GM21737 (cell line): ENCODE data around the gene OR2F2.

Experiments used
- ATAC-seq: cut with Tn5 transposase; IDR thresholded peaks from one replicate; pipeline ENCODE4 v1.9.1; 2021; ENCODE audit warnings: mild to moderate bottlenecking, moderate library complexity; ENCODE audit not compliant: unreplicated experiment

The OR2F2 gene

GRCh38 chr7:143913945-143914615, 21.0 kb upstream of the OR2F2 start:
- ATAC-seq, result no peak

GRCh38 chr7:143914938-143915652, 19.9 kb upstream of the OR2F2 start:
- ATAC-seq, result no peak

- ATAC-seq, result no peak
Observed at GRCh38 chr7:143924851-143925250, 10.2 kb upstream of the OR2F2 start.

DNA sequence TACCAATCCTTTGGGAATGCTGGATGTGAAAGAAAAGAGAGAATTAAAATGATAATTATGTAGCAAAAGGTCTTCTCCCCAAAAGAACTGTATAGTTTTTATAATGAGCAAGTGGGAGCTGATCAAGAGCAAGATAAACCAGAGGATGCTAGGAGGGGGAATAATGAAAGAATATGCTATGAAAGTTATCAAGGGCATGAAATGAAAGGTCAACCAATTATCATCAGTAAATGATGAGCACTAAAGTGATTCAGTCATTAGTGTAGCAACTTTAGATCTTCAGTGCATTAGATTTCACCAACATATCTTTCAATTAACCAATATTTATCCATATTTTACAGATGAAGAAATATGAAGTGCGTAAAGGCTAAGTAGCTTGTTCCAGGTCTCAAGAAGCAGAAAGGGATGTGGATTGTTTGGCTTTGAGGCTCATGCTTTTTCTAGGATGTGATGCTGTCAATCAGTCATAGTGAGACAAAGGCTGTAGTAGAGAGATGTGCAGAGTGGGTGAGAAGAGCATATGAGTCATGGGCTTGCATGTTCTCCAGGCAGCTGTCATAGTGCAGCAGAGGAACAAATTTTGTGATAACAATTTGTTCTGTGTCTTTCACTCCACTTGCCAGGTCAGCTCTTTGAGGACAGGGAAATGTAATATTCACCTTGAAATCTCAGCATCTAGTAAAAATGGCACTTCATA, 5.7 kb upstream of the OR2F2 start:
- no peak for ATAC-seq

- no peak for ATAC-seq
Observed at GRCh38 chr7:143931739-143932138, 3.3 kb upstream of the OR2F2 start.

- ATAC-seq, result no peak
Observed at GRCh38 chr7:143936087-143937009, 1.3 kb downstream of the OR2F2 start.

- no peak for ATAC-seq
Observed at GRCh38 chr7:143938379-143939243, 3.6 kb downstream of the OR2F2 start.

GRCh38 chr7:143945423-143945822, 10.4 kb downstream of the OR2F2 start:
- ATAC-seq, result no peak

DNA sequence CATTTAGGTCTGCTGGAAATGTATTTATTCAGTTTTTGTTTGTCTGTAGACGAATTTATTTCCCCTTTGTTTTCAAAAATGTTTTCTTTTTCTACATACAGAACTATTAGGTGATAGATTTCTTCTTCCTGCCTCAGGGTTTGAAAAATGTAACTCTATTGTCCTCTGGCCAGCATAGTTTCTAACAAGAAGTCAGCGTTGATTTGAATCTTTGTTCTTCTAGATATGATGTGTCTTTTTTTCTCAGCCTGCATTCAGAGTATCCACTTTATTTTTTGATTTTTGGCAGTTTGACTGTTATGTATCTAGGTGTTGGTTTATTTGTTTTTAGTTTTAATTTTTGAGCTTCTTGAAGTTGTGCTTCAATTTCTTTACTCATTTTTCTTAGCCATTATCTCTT, 12.1 kb downstream of the OR2F2 start:
- ATAC-seq, result no peak

DNA sequence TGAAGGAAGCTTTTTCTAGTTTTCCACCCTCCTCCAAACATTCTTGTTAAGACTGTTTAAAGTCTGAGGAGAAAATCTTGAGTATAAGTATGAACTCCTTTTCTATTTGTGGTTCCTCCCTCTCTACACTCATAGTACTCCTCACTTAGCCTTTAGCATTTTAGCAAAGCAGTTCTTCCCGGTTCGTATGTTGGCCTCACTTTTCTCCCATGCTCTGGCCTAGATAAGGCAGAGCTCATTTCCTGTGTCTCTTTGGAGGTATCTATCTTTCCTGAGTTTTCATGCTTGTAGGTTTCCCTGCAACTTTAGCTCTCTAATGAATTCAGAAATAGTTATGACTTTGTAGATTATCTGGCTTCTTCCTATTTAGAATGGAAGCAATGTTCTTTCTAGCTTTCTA, 13.7 kb downstream of the OR2F2 start:
- ATAC-seq, result no peak

GRCh38 chr7:143953421-143953820, 18.4 kb downstream of the OR2F2 start:
- ATAC-seq, result no peak

DNA sequence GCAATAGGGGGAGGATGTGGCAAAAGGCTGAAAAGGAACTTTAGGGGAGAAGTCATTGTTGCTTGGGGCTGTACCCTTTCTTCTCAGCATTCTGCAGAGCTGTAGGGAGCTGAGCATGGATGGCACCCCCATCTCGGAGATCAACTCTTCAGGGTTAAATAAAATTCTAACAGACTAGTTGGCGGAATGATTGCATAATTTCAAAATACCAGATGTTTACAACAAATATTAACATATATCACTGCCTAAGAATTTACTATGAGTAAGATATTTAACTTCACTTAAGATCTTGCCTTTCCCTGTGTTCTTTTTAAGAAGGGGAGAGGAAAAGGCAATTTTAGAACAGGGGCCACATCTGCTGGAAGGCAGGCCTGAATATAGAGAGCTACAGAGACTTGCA, 19.1 kb downstream of the OR2F2 start:
- no peak for ATAC-seq

DNA sequence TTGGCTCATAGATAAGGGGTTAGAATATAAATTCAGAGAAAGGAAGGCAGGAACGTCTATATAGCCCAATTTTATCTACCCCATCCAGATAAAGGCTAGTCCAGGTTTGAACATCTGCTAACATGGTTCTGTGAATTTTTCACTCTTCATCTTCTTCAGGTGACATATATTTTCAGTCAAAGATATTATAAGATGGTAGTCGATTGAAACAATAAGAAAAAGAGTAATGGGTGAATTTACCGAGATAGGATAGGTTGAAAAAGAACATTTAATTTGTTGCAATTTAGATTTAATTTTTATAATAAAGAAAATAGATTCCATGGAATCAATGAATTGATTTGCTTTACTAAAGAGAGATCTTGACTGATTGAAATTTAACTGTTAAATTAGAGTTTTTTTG, 19.5 kb downstream of the OR2F2 start, which contains the start of gene OR2F1:
Gene OR2F1 (plus strand): TSS at position 301 of the 400 bp plus-strand sequence. CDS start 5,127 bp downstream, outside the sequence.
- ATAC-seq, result no peak

DNA sequence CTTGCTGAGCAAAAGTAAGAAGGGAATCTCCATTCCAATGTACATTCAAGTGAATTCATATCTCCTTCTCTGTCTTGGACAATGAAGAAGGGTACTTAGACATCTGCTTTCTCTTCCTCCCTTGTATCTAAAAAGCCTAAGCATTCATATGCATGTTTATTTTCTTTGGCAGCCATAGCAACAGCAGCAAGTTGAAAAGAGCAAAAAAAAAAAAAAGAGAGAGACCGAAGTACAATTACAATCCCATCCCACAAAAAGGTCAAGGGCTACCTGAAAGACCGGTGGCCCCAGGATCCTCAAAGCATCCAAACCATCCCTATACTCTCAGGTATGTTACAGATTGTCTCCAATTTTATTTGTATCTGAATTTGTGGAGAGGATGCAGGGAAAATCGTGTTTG, 23.7 kb downstream of the OR2F2 start:
- no peak for ATAC-seq

DNA sequence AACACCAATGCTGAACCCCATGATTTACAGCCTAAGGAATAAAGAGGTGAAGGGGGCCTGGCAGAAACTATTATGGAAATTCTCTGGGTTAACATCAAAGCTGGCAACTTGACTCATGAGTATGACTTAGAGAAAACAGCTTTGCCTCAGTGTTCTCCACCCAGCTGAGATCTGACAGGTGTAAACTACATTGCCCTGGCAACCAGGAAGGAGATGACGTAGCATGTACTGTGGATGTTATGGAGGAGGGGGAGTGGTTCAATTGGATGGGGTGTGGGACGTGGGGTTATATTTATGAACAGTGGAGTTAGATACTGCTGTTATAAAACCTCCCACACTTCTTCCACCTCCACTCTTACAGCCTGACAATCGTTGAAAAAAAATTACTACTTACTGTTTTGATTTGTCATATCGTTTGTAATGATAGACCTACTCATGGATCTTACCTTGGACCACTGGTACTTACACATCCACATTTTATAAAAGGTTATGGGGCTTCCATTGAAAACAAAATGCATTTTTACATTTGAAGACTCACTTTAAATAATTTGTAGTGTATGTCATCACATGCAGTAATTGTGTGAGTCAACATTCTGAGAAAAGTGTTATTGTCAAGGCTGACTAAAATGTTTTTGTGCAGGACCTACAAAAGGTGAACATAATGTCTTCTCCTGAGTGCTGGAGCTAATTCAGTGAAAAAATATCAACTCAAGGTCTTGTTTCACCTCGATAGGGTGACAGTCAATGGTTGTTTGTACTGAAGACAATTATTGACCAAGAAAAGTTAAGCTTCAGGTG, 26.0 kb downstream of the OR2F2 start:
- ATAC-seq, result no peak

- no peak for ATAC-seq
Observed at GRCh38 chr7:143965280-143965679, 30.2 kb downstream of the OR2F2 start.

- ATAC-seq, result no peak
Observed at GRCh38 chr7:143967398-143967797, 32.4 kb downstream of the OR2F2 start.

DNA sequence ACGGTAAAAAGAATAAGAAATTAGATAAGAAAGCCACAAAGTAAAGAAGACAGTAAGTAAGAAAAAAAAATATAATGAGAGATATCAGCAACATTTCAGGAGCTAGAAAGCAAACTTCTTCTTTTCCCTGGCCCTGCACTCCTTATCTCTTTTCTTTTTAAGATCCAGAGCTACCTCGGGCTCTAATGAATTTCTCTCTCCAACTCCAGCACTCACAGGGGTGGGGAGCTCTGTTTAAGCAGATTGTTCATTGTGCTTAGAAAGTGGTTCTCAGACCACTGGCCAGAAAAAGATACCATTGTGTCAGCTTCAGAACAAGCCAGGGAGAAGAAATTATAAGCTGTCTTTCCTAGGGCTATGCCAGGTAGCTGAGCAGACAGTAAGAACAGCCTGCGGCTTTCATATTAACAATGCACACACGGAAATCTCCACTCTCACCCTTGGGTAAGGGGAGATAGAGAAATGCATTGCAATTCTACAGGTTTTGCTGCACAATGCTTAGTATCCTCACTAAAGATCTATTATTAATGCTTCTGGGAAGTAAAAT, 38.9 kb downstream of the OR2F2 start:
- no peak for ATAC-seq

DNA sequence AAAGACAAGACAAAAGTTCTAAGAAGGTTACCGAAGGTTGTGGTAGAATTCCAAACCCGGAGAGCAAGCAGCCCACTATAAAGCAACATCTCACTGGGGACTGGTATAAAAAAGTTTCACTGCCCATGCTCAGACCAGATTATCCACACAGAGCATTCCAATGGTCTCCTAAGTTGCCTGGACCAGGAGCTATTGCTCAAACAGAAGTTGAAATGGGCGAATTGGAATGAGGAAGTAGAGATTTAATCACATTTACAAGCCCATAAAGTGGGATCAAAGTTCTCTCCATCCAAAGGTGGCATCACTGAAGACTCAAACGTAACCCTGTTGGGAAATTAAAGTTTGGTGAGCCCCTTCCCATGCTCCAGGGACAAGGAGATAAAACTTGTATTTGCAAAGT, 39.4 kb downstream of the OR2F2 start:
- no peak for ATAC-seq
